NT2/D1 (cell line): Measurements from ENCODE around the gene GCK.

Experiments used
- DNase-seq: peaks from one replicate; pipeline ENCODE4 v3.0.0-alpha.2; 2011; ENCODE audit warnings: low read depth, low spot score
- H3K27me3 ChIP-seq: 2 replicates; pipeline ENCODE4 v1.6.0; 2011; ENCODE audit warnings: mild to moderate bottlenecking; ENCODE audit not compliant: insufficient read length, insufficient read depth
- H3K36me3 ChIP-seq: 2 replicates; pipeline ENCODE4 v1.6.1; 2011; ENCODE audit warnings: mild to moderate bottlenecking, low read length, mixed read lengths; ENCODE audit not compliant: insufficient read depth, insufficient read length
- H3K4me1 ChIP-seq: 2 replicates; pipeline ENCODE4 v1.5.1; 2011; ENCODE audit not compliant: insufficient read depth, insufficient read length
- H3K4me3 ChIP-seq: 2 replicates; pipeline ENCODE4 v1.5.1; 2011; ENCODE audit warnings: low read depth; ENCODE audit not compliant: insufficient read length
- H3K9ac ChIP-seq: 2 replicates; pipeline ENCODE4 v1.6.0; 2011; ENCODE audit warnings: low read depth; ENCODE audit not compliant: insufficient read length
- H3K9me3 ChIP-seq: 2 replicates; pipeline ENCODE4 v1.5.1; 2011; ENCODE audit warnings: mild to moderate bottlenecking, low read length; ENCODE audit not compliant: insufficient read depth
- SUZ12 ChIP-seq: IDR thresholded peaks from 2 replicates; pipeline ENCODE4 v1.6.1; 2011; ENCODE audit not compliant: insufficient read length, insufficient read depth; ENCODE audit errors: extremely low read depth
- YY1 ChIP-seq: IDR thresholded peaks from 2 replicates; pipeline ENCODE4 v1.6.1; 2011; ENCODE audit not compliant: insufficient read length, insufficient read depth
- ZNF274 ChIP-seq: IDR thresholded peaks from 2 replicates; pipeline ENCODE4 v1.6.1; 2011; ENCODE audit warnings: mild to moderate bottlenecking, low read depth, low read length

Gene GCK

GRCh38 chr7:44225566-44226395 is 36.5 kb upstream of the GCK start:
- H3K27me3 ChIP-seq, result no peaks in the 10 kb centered on the region
- peaks cover 15% of the 10 kb centered on the region for H3K4me1 ChIP-seq
- TF ChIP-seq YY1 (no peak), ZNF274 (no peak), SUZ12 (no peak)
- no peak for DNase-seq
- H3K9me3 ChIP-seq, result no peaks in the 10 kb centered on the region
- H3K36me3 ChIP-seq, result no peaks in the 10 kb centered on the region
- H3K4me3 ChIP-seq, result no peak overlapping the region
- H3K9ac ChIP-seq, result no peak overlapping the region

GRCh38 chr7:44224974-44225565 is 35.8 kb upstream of the GCK start:
- TF ChIP-seq ZNF274, result no peak
- no peak for TF ChIP-seq YY1
- no peak for TF ChIP-seq SUZ12
- H3K27me3 ChIP-seq, result no peaks in the 10 kb centered on the region

GRCh38 chr7:44224080-44224973 is 35.1 kb upstream of the GCK start:
- Histone ChIP-seq H3K4me1 (peaks cover 21% of the 10 kb centered on the region), H3K27me3 (no peaks in the 10 kb centered on the region), H3K4me3 (no peak overlapping the region), H3K9me3 (no peaks in the 10 kb centered on the region), H3K9ac (no peak overlapping the region), H3K36me3 (no peaks in the 10 kb centered on the region)
- DNase-seq, result no peak
- TF ChIP-seq ZNF274, result no peak
- TF ChIP-seq YY1, result no peak
- no peak for TF ChIP-seq SUZ12

More at GRCh38 chr7:44224974-44225565, 35.8 kb upstream of the GCK start:
- no peak for DNase-seq
- Histone ChIP-seq H3K4me1 (peaks cover 18% of the 10 kb centered on the region), H3K9ac (no peak overlapping the region), H3K9me3 (no peaks in the 10 kb centered on the region), H3K4me3 (no peak overlapping the region), H3K36me3 (no peaks in the 10 kb centered on the region)

GRCh38 chr7:44223362-44224079 is 34.3 kb upstream of the GCK start:
- TF ChIP-seq YY1, result no peak
- TF ChIP-seq ZNF274, result no peak
- no peak for TF ChIP-seq SUZ12
- no peaks in the 10 kb centered on the region; the same call in 1 of the 2 replicates for H3K9me3 ChIP-seq
- H3K4me3 ChIP-seq, result no peak overlapping the region
- peaks cover 26% of the 10 kb centered on the region for H3K4me1 ChIP-seq
- no peak overlapping the region for H3K9ac ChIP-seq
- DNase-seq, result peak; percentile 43
- no peaks in the 10 kb centered on the region for H3K27me3 ChIP-seq
- no peaks in the 10 kb centered on the region for H3K36me3 ChIP-seq

GRCh38 chr7:44222776-44223261 is 33.6 kb upstream of the GCK start:
- Histone ChIP-seq H3K4me3 (no peak overlapping the region), H3K36me3 (no peaks in the 10 kb centered on the region), H3K9ac (no peak overlapping the region), H3K9me3 (no peaks in the 10 kb centered on the region; the same call in 1 of the 2 replicates), H3K27me3 (no peaks in the 10 kb centered on the region), H3K4me1 (peaks cover 29% of the 10 kb centered on the region)
- no peak for DNase-seq
- TF ChIP-seq SUZ12 (no peak), YY1 (no peak), ZNF274 (no peak)

- Histone ChIP-seq H3K27me3 (no peaks in the 10 kb centered on the region), H3K36me3 (no peaks in the 10 kb centered on the region), H3K4me1 (peaks cover 30% of the 10 kb centered on the region), H3K9me3 (no peaks in the 10 kb centered on the region; the same call in 1 of the 2 replicates), H3K4me3 (no peak overlapping the region), H3K9ac (no peak overlapping the region)
- DNase-seq, result no peak
- TF ChIP-seq ZNF274 (no peak), SUZ12 (no peak), YY1 (no peak)
Measured at GRCh38 chr7:44222074-44222473, 32.8 kb upstream of the GCK start.
